Motor neuron (in vitro differentiated cells): ENCODE results near the gene SCARF2. TPM values are rescaled to one million over a fixed set of nuclear protein-coding genes. Genes with fewer than 3 reads are reported as not detected.
"Not testable (repeated sequence)": the region's sequence is repeated elsewhere in the genome, so short reads cannot be mapped to it uniquely, and the experiment has no call there.

ENCODE experiments used
- ATAC-seq, 8 experiments: fragments of 200-7000 bp; cut with Tn5 transposase; replicated peaks in 6 of 8; 2 replicates each; pipeline ENCODE4 v1.8.0; 2021; ENCODE audit warnings: mild to moderate bottlenecking in 8 of 8, moderate library complexity in 8 of 8
- H3K27ac ChIP-seq, 2 donors: fragments of 250-450 bp; sonication (Bioruptor Pico); 2 replicates each; pipeline ENCODE4 v1.9.0; 2021; ENCODE audit warnings: antibody characterized with exemption in 2 of 2, mild to moderate bottlenecking in 2 of 2, moderate library complexity in 1 of 2
- H3K4me1 ChIP-seq, 2 donors: fragments of 250-450 bp; sonication (Bioruptor Pico); replicated peaks in 1 of 2; 2 replicates each; pipeline ENCODE4 v1.6.1; 2021; ENCODE audit warnings: antibody characterized with exemption in 2 of 2, mild to moderate bottlenecking in 2 of 2, moderate library complexity in 1 of 2
- H3K4me3 ChIP-seq, 5 donors: fragments of 250-450 bp; sonication (Bioruptor Pico); 2 replicates each; pipeline ENCODE4 v1.9.0; 2021; ENCODE audit warnings: antibody characterized with exemption in 5 of 5, mild to moderate bottlenecking in 5 of 5, moderate library complexity in 4 of 5
- WGBS, 10 experiments: fragments of 450-650 bp; shearing (Covaris generic); methylation state at CpG; one replicate each; pipeline ENCODE4 v1.0.0; 2022; 5-methylcytosine and 5-hydroxymethylcytosine counted together
- in situ Hi-C, 9 experiments: fragments of 400-800 bp; cut with MboI; loops; one replicate each; pipeline ENCODE4 v1.15.0; 2021; ENCODE audit warnings: low sequenced_read_pairs in 9 of 9, low pct_unique_long_range_greater_than_20kb in 2 of 9; ENCODE audit not compliant: unreplicated experiment in 9 of 9
- total RNA-seq, 8 experiments: library from RNA; unstranded; fragments of 300-600 nt; gene quantifications; 2 replicates each; pipeline versions ENCODE4 v1.2.3 to v1.2.4, GENCODE V29; 2022

SCARF2 gene
- total RNA-seq, 8 experiments from 2014 or later, result 1.6 to 21.3 (median 4.6) TPM

DNA sequence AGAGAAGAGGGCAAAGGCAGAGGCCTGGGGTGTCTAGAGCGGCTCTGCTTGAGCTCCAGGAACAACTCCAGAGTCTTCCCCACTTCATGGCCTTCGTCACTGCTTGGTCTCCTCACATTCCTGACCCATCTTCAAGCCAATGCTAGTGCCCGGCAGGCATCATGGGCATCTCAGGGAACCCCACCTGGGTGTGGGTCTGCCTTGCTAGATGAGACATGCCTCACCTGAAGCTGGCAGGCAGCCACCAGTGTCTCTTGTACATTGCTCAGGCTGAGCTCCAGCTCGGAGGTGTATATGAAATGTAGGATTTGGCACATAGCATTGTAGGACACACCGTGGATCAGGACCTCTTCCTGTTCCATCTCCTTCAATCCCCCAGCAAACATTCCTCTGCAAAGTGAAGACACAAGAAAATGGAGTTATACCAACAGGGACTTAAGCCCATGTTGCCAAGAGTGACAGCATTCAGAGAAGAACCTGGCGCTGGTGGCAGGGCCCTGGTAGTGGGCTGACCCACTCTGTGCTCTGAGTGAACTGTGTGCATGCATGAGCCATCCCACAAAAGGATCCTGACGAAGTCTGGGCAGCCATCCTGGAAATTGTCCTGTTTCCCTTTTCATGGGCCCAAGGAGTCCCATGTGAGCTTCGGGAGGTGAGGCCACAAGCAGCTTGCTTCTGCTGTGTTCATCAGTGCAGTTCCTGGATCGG is 33.7 kb upstream of the SCARF2 start:
- Histone ChIP-seq H3K4me3 (no peak overlapping the region), H3K4me1 (no peaks in the 10 kb centered on the region), H3K27ac (peak overlapping the region in 1 of 2 donors; percentile 33)
- no peak for ATAC-seq
- 86 to 100% (median 98%) methylated on average over 1 to 6 of the region's 9 CpGs; no CpG with 5 or more reads in 4 of the 10 experiments for WGBS, 10 experiments
- in situ Hi-C loops, result loop anchor here in 2 of 9 experiments (25.0 kb wide), 1 partner anchor 309 kb away; the partner anchor contains the start of gene CCDC188 (in 2 of the 2)

DNA sequence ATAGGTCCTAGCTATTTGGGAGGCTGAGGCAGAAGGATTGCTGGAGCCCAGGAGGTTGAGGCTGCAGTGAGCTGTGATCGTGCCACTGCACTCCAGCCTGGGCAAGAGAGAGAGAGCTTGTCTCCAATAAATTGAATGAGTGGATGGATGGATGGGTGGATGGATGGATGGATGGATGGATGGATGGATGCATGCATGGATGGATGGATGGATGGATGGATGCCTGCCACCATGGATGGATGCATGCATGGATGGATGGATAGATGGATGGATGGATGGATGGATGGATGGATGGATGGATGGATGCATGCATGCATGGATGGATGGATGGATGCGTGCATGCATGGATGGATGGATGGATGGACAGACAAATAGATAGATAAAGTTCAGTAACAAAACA is 32.9 kb upstream of the SCARF2 start:
- in situ Hi-C loops, result loop anchor here in 2 of 9 experiments (25.0 kb wide), 1 partner anchor 308 kb away; the partner anchor contains the start of gene CCDC188 (in 2 of the 2)

GRCh38 chr22:20469110-20469868 is 31.7 kb upstream of the SCARF2 start:
- no peak for ATAC-seq
- WGBS, 10 experiments, result 56 to 100% (median 82%) methylated on average over 1 to 5 of the region's 6 CpGs; no CpG with 5 or more reads in 1 of the 10 experiments
- in situ Hi-C loops, result loop anchor here in 2 of 9 experiments (25.0 kb wide), 1 partner anchor 307 kb away; the partner anchor contains the start of gene CCDC188 (in 2 of the 2)

More for the DNA sequence above, 32.9 kb upstream of the SCARF2 start:
- peak overlapping the region in 1 of 2 donors; percentile 33 for H3K27ac ChIP-seq
- 89 to 100% (median 100%) methylated on average over 1 to 2 of the region's 2 CpGs; no CpG with 5 or more reads in 2 of the 10 experiments for WGBS, 10 experiments
- ATAC-seq, H3K4me3 ChIP-seq, H3K4me1 ChIP-seq: not testable (repeated sequence)

GRCh38 chr22:20466659-20467379 is 29.2 kb upstream of the SCARF2 start:
- ATAC-seq, result no peak

More at GRCh38 chr22:20469110-20469868, 31.7 kb upstream of the SCARF2 start:
- Histone ChIP-seq H3K4me1 (no peaks in the 10 kb centered on the region), H3K4me3 (no peak overlapping the region), H3K27ac (no peak overlapping the region)

DNA sequence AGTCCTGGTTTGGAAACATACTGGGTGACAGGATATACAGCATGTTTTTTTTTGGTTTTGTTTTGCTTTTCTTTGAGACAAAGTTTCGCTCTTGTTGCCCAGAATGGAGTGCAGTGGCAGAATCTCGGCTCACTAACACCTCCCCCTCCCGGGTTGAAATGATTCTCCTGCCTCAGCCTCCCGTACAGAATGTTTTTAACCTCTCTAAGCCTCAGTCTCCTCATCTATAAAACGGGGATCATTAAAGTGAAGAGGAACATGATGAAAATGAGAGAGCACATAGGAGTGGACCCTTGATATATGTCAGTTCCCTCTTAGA is 28.1 kb upstream of the SCARF2 start:
- Histone ChIP-seq H3K27ac (no peak overlapping the region), H3K4me3 (no peak overlapping the region), H3K4me1 (no peaks in the 10 kb centered on the region)
- WGBS, 10 experiments, result 73 to 100% (median 95%) methylated on average over 1 to 4 of the region's 5 CpGs; no CpG with 5 or more reads in 1 of the 10 experiments
- in situ Hi-C loops, result loop anchor here in 2 of 9 experiments (25.0 kb wide), 1 partner anchor 303 kb away; the partner anchor contains the start of gene CCDC188 (in 2 of the 2)
- ATAC-seq, result no peak

More at GRCh38 chr22:20466659-20467379, 29.2 kb upstream of the SCARF2 start:
- Histone ChIP-seq H3K4me1 (no peaks in the 10 kb centered on the region), H3K4me3 (no peak overlapping the region), H3K27ac (peak overlapping the region in 1 of 2 donors; percentile 30)
- in situ Hi-C loops, result loop anchor here in 2 of 9 experiments (25.0 kb wide), 1 partner anchor 305 kb away; the partner anchor contains the start of gene CCDC188 (in 2 of the 2)
- 60 to 100% (median 86%) methylated on average over 1 to 3 of the region's 3 CpGs; no CpG with 5 or more reads in 2 of the 10 experiments for WGBS, 10 experiments

- in situ Hi-C loops, result loop anchor here in 2 of 9 experiments (25.0 kb wide), 1 partner anchor 303 kb away; the partner anchor contains the start of gene CCDC188 (in 2 of the 2)
- 95 to 100% (median 100%) methylated on average over 1 to 20 of the region's 32 CpGs; no CpG with 5 or more reads in 2 of the 10 experiments for WGBS, 10 experiments
Observed at GRCh38 chr22:20464912-20465758, 27.5 kb upstream of the SCARF2 start.

GRCh38 chr22:20464096-20464614 is 26.5 kb upstream of the SCARF2 start:
- 94 to 100% (median 100%) methylated on average over 2 to 10 of the region's 11 CpGs; no CpG with 5 or more reads in 3 of the 10 experiments for WGBS, 10 experiments
- no peak for ATAC-seq
- in situ Hi-C loops, result loop anchor here in 2 of 9 experiments (25.0 kb wide), 1 partner anchor 302 kb away; the partner anchor contains the start of gene CCDC188 (in 2 of the 2)
- H3K27ac ChIP-seq, result no peak overlapping the region
- H3K4me3 ChIP-seq, result no peak overlapping the region
- peaks cover 0 to 4% of the 10 kb centered on the region in 2 donors for H3K4me1 ChIP-seq

More at GRCh38 chr22:20464912-20465758, 27.5 kb upstream of the SCARF2 start:
- ATAC-seq, result no peak
- no peak overlapping the region for H3K4me3 ChIP-seq
- no peaks in the 10 kb centered on the region for H3K4me1 ChIP-seq
- H3K27ac ChIP-seq, result no peak overlapping the region

DNA sequence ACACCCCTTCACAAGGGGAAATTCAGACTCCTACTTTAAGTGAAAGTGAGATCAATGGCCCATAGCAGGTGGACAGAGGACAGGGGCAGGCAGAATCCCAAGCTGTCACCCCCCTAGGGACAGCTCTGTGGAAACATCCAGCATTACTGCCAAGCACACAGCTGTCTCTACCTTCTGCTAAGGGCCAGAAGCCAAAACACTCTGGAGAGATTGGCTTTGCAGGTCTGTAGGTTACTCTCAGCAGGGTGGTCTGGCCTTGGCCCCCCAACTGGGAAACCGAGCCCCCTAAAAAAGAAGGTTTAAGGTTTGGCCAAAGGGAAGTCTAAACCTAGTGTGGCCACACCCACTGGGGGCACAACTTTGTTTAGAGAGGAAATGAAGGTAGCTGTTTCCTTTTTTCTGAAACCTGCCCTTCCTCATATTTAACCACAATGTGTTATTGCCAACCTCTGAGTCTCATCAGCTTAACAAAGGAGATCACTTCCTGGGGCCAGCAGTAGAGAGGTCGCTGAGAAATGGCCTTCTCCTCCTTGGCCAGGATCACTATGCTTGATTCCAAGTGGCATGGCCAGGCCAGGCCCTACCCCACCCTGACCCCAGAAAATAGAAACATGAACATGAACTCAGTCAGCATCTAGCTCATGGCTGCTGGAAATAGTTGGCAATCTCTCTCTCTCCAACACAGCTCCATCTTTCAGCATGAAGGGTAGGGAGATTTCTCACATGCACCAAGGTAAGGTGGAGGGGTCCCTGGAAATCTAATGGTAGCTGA is 25.9 kb upstream of the SCARF2 start:
- whole genome bisulfite sequencing, 10 experiments, result 38 to 80% (median 72%) methylated on average over 1 to 2 of the region's 2 CpGs; no CpG with 5 or more reads in 3 of the 10 experiments
- H3K4me1 ChIP-seq, result peaks cover 0 to 4% of the 10 kb centered on the region in 2 donors
- H3K4me3 ChIP-seq, result no peak overlapping the region
- ATAC-seq, result no peak
- H3K27ac ChIP-seq, result no peak overlapping the region
- in situ Hi-C loops, result loop anchor here in 2 of 9 experiments (25.0 kb wide), 1 partner anchor 301 kb away; the partner anchor contains the start of gene CCDC188 (in 2 of the 2)

DNA sequence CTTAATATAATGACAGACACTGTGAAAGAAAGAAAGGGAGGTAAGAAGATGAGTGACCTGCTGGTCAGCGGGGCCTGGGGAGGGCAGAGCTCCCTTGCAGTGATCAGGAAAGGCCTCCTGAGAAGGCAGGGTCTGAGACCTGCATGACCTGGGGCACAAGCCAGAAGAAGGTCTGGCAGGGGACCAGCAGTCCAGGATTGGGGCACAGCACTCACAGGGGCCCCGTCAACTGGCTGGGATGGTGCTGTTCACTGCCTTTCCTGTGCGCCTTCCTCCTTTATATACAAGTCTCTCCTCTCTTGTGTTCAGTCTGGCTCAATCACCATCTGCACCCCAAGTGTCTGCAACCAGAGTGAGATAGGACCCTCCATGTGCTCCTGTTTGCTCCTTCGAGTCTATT is 22.2 kb upstream of the SCARF2 start:
- Histone ChIP-seq H3K27ac (peak overlapping the region in 1 of 2 donors; percentile 2), H3K4me3 (no peak overlapping the region), H3K4me1 (peaks cover 2 to 6% of the 10 kb centered on the region in 2 donors)
- 73 to 100% (median 79%) methylated on average over 1 to 3 of the region's 4 CpGs; no CpG with 5 or more reads in 7 of the 10 experiments for WGBS, 10 experiments
- in situ Hi-C loops, result loop anchor here in 2 of 9 experiments (25.0 kb wide), 1 partner anchor 298 kb away; the partner anchor contains the start of gene CCDC188 (in 2 of the 2)
- ATAC-seq, result no peak

DNA sequence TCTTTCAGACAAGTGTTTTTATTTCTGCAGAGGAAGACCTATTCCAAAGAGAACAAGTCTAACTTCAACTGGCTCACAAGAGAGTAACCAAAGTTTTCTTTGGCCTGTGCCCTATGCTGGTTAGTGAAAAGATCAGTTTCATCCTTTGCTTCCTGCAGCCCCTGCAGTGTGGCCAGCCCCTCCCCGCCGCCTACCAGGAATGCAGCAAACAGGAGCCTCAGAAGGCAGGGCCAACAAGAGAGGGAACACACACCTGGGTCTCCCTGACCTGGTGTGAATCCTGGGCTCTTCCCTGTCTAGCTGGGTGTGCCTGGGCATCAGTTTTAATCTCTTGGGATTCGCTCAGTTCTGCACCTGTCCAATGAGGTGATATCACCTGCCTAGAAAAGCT is 21.5 kb upstream of the SCARF2 start:
- in situ Hi-C loops, result loop anchor here in 2 of 9 experiments (25.0 kb wide), 1 partner anchor 297 kb away; the partner anchor contains the start of gene CCDC188 (in 2 of the 2)
- 100% methylated on average over 1 to 3 of the region's 3 CpGs; no CpG with 5 or more reads in 6 of the 10 experiments for WGBS, 10 experiments
- peaks cover 2 to 6% of the 10 kb centered on the region in 2 donors for H3K4me1 ChIP-seq
- H3K27ac ChIP-seq, result no peak overlapping the region
- no peak overlapping the region for H3K4me3 ChIP-seq
- ATAC-seq, result no peak
